GM21737 (cell line): Measurements from ENCODE around the gene MAPKAP1.

Source experiments
- ATAC-seq: cut with Tn5 transposase; IDR thresholded peaks from one replicate; pipeline ENCODE4 v1.9.1; 2021; ENCODE audit warnings: mild to moderate bottlenecking, moderate library complexity; ENCODE audit not compliant: unreplicated experiment

MAPKAP1 gene

DNA sequence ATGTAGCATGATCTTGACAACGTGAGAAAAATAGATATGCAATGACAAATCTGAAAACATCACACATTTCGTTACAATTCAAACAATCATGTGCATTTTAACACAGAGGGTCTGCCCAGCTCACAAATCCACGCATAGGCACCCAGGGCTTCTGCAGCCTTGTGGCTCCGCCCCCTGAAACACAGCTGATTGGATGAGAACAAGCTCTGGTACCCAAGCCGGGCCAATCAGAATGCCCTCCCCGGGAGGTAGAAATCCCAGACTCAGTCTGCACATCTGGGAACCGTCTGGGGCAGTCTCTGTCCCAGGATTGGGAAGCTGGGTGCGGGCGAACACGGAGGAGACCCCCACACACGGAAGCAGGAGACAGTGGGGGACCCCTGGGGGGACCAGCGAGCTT is 307.8 kb downstream of the MAPKAP1 start:
- ATAC-seq = no peak

DNA sequence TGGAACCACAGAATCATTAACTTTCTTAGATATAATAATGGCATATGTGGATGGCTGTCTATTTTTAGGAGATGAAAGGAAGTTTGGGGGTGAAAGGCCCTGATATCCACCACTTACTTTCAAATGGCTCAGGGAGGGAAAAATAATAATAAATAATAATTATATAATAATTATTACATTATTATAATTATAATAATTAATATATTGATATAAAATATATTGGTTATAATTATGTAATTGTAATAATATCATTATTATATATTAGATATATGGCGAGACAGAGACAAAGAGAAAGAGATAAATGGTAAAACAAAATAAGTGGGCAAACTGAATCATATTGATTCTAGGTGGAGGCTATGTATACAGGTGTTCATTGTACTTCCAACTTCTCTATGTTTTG is 308.8 kb downstream of the MAPKAP1 start:
- no peak for ATAC-seq

DNA sequence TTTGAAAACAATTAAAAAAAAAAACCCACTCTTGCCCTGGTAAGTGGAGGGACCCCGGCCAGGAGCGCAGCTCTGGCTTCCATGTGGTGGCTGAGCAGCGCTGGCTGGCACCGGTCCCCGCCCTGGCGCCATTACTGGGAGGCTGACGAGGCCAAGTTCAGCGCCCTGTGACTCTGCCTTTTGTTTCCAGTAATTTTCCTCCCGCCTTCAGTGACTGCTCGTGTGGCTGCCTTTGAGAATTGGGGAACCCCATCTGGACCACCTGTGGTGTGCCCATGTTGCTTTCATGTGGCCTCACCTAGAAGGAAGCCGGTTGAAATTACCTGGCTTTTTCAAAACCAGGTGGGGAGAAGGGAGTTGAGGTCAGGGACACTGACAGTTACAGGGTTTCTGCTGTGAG is 309.3 kb downstream of the MAPKAP1 start:
- no peak for ATAC-seq

- ATAC-seq = no peak
Observed at GRCh38 chr9:125396799-125397198, 310.2 kb downstream of the MAPKAP1 start.

DNA sequence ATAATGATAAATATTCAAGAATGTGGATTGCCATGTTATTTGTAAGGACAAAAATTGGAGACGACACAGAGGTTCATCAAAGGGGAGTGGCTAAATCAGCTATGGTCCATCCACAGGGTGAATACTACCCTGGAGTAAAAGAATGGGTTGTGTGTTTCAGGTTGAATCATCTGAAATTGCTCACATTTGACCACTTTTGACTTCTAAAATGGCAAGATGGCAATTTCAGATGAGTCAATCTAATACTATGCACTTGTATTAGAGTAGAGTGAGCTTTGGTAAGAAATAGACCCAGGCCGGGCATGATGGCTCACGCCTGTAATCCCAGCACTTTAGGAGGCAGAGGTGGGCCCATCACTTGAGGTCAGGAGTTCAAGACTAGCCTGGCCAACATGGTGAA is 313.6 kb downstream of the MAPKAP1 start:
- no peak for ATAC-seq

- ATAC-seq = no peak
Observed at GRCh38 chr9:125391704-125392103, 315.3 kb downstream of the MAPKAP1 start.

DNA sequence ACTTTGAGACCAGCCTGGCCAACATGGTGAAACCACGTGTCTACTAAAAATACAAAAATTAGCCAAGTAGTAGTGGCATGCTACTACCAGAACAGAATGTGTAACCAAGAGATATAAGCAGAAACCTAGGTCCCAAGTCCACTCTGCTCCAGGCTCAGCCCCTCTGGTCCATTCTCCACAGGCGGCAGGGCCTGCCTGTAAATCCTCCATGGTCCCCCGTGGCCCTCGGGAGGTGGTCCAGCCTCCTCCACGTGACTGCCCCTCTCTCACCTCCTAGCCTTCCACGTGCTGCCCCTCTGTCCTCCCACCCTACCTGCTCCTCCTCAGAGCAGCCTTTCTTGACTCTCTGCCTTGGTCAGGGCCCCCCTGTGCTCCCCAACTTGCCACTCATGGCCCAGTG is 318.0 kb downstream of the MAPKAP1 start:
- ATAC-seq = no peak

- ATAC-seq = no peak
Observed at GRCh38 chr9:125387861-125388524, 319.0 kb downstream of the MAPKAP1 start.
